ENCODE results near the gene PLVAP. TPM values are rescaled to one million over a fixed set of nuclear protein-coding genes. Genes with fewer than 3 reads are reported as not detected.

The PLVAP gene
- total RNA-seq, 1 experiment from 2014 or later = 0.08 TPM

DNA sequence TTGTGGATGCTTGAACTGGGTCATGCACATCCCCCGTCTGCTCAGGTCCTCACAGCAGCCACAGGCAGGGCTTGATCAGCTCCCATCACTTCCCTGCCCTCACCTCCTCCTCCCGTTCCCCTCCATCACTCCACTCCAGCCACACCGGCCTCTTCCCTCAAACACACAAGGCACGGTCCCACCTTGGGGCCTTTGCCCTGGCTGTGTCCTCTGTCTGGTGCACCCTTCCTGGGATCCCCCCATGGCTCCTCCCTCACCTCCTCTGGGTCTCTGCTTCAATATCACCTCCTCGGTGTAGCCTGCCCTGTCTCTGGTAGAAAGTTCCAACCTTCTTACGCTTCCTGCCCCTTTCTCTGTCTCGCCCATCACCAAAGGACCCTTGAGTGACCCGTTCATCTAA is 23.8 kb downstream of the PLVAP start:
- ChIA-PET POLR2A (no interaction called here), CTCF (no interaction called here)
- Histone ChIP-seq H3K27me3 (ENCODE audit: control insufficient read depth, insufficient read depth, low read length) (no peaks in the 10 kb centered on the region), H3K36me3 (ENCODE audit: control insufficient read depth, insufficient read depth, low read length) (no peaks in the 10 kb centered on the region), H3K4me1 (ENCODE audit: control insufficient read depth, insufficient read depth, low read length) (no peaks in the 10 kb centered on the region), H3K4me3 (ENCODE audit: low read depth in 2 of 2, low read length in 2 of 2) (no peak overlapping the region), H3K9me3 (ENCODE audit: control insufficient read depth, insufficient read depth, low read depth, low read length) (no peaks in the 10 kb centered on the region), H3K27ac (ENCODE audit: low read length) (no peak overlapping the region)
- in situ Hi-C loops (cut with HindIII; ENCODE audit: low pct_unique_long_range_greater_than_20kb, low sequenced_read_pairs) (no loop called here), intact Hi-C loops (cut with micrococcal nuclease; ENCODE audit: unreplicated experiment) (no loop called here)
- TF ChIP-seq, protein P1, sequence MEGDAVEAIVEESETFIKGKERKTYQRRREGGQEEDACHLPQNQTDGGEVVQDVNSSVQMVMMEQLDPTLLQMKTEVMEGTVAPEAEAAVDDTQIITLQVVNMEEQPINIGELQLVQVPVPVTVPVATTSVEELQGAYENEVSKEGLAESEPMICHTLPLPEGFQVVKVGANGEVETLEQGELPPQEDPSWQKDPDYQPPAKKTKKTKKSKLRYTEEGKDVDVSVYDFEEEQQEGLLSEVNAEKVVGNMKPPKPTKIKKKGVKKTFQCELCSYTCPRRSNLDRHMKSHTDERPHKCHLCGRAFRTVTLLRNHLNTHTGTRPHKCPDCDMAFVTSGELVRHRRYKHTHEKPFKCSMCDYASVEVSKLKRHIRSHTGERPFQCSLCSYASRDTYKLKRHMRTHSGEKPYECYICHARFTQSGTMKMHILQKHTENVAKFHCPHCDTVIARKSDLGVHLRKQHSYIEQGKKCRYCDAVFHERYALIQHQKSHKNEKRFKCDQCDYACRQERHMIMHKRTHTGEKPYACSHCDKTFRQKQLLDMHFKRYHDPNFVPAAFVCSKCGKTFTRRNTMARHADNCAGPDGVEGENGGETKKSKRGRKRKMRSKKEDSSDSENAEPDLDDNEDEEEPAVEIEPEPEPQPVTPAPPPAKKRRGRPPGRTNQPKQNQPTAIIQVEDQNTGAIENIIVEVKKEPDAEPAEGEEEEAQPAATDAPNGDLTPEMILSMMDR (IDR thresholded peaks at IDR 0.05) = no peak
- no peak for TF ChIP-seq POLR2AphosphoS5 (IDR thresholded peaks at IDR 0.05; ENCODE audit: low read depth, low read length)
- no peak for TF ChIP-seq SIN3A (IDR thresholded peaks at IDR 0.05; ENCODE audit: borderline replicate concordance, insufficient read depth, low read depth, low read length)
- TF ChIP-seq, protein P2, sequence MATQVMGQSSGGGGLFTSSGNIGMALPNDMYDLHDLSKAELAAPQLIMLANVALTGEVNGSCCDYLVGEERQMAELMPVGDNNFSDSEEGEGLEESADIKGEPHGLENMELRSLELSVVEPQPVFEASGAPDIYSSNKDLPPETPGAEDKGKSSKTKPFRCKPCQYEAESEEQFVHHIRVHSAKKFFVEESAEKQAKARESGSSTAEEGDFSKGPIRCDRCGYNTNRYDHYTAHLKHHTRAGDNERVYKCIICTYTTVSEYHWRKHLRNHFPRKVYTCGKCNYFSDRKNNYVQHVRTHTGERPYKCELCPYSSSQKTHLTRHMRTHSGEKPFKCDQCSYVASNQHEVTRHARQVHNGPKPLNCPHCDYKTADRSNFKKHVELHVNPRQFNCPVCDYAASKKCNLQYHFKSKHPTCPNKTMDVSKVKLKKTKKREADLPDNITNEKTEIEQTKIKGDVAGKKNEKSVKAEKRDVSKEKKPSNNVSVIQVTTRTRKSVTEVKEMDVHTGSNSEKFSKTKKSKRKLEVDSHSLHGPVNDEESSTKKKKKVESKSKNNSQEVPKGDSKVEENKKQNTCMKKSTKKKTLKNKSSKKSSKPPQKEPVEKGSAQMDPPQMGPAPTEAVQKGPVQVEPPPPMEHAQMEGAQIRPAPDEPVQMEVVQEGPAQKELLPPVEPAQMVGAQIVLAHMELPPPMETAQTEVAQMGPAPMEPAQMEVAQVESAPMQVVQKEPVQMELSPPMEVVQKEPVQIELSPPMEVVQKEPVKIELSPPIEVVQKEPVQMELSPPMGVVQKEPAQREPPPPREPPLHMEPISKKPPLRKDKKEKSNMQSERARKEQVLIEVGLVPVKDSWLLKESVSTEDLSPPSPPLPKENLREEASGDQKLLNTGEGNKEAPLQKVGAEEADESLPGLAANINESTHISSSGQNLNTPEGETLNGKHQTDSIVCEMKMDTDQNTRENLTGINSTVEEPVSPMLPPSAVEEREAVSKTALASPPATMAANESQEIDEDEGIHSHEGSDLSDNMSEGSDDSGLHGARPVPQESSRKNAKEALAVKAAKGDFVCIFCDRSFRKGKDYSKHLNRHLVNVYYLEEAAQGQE (IDR thresholded peaks at IDR 0.05; ENCODE audit: insufficient read depth in 1 of 2, low read depth in 2 of 2, low read length in 1 of 2) = no peak
- no peak for TF ChIP-seq TCF7L2 (IDR thresholded peaks at IDR 0.05; ENCODE audit: low read depth, low read length)
- 0 out of 2 replicates have a peak, but pooled peaks have one; percentile 9 for ATAC-seq
- no peak for DNase-seq (ENCODE audit: low read depth, low spot score)
- no TSS peak for BruUV-seq (replicated peaks)

DNA sequence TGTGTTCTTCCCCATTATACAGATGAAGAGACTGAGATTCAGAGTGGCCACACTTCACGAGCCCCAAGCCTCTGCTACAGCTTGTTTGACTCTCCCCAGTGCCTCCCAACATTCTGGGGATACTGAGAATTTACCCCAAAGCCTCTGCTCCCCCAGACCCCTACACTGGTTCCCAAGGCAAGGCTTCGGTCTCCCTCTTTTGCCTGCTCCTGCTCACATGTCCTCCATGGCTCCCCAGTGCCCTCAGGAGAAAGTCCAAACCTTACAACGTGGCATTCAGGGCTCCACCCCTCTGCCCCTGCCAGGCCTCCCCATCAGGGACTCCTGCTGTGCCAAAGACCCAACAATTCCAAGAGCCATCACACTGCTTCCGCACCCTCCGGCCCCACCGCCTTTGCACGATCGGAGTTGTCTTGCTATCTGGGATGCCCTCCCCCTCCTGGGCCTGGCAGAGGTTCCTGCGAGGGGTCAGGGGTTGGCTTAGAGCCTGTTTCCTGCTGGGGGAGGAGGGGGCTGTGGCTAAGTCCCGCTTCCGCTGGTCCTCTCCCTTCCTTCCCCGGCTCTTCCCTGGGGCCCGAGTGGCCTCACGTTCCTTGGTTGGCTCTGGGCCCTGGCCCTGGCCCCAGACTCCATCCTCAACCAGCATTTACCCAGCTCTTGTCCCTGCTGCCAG is 24.4 kb downstream of the PLVAP start:
- peak; percentile 33; the same call in 1 of the 2 replicates for ATAC-seq
- in situ Hi-C loops (cut with HindIII; ENCODE audit: low pct_unique_long_range_greater_than_20kb, low sequenced_read_pairs) = no loop called here
- POLR2A ChIA-PET = no interaction called here

More for the DNA sequence above, 24.4 kb downstream of the PLVAP start:
- Histone ChIP-seq H3K27me3 (ENCODE audit: control insufficient read depth, insufficient read depth, low read length) (no peaks in the 10 kb centered on the region), H3K4me3 (ENCODE audit: low read depth in 2 of 2, low read length in 2 of 2) (no peak overlapping the region), H3K9me3 (ENCODE audit: control insufficient read depth, insufficient read depth, low read depth, low read length) (no peaks in the 10 kb centered on the region), H3K36me3 (ENCODE audit: control insufficient read depth, insufficient read depth, low read length) (no peaks in the 10 kb centered on the region), H3K4me1 (ENCODE audit: control insufficient read depth, insufficient read depth, low read length) (no peaks in the 10 kb centered on the region), H3K27ac (ENCODE audit: low read length) (no peak overlapping the region)
- intact Hi-C loops (cut with micrococcal nuclease; ENCODE audit: unreplicated experiment) = no loop called here
- BruUV-seq (replicated peaks) = no TSS peak
- CTCF ChIA-PET = no interaction called here
- no peak for DNase-seq (ENCODE audit: low read depth, low spot score)
- TF ChIP-seq, protein P1 (IDR thresholded peaks at IDR 0.05) = no peak
- TF ChIP-seq, protein P2 (IDR thresholded peaks at IDR 0.05; ENCODE audit: insufficient read depth in 1 of 2, low read depth in 2 of 2, low read length in 1 of 2) = no peak
- TF ChIP-seq POLR2AphosphoS5 (IDR thresholded peaks at IDR 0.05; ENCODE audit: low read depth, low read length) (no peak), TCF7L2 (IDR thresholded peaks at IDR 0.05; ENCODE audit: low read depth, low read length) (no peak), SIN3A (IDR thresholded peaks at IDR 0.05; ENCODE audit: borderline replicate concordance, insufficient read depth, low read depth, low read length) (no peak)
